CD4-positive, alpha-beta T cell (primary cell): ENCODE data around the gene SEC62. TPM values are rescaled to one million over a fixed set of nuclear protein-coding genes. Genes with fewer than 3 reads are reported as not detected.
"Not testable (repeated sequence)": the region's sequence is repeated elsewhere in the genome, so short reads cannot be mapped to it uniquely, and the experiment has no call there.

Source experiments
- ATAC-seq: fragments of 200-7000 bp; cut with Tn5 transposase; one replicate; pipeline ENCODE4 v1.10.0; 2022; ENCODE audit warnings: mild to moderate bottlenecking; ENCODE audit not compliant: poor library complexity
- CTCF ChIA-PET: fragments of 350-600 bp; sonication (Branson Sonifier 250); formaldehyde crosslinking; loops from one replicate; lab custom pipeline; 2021; ENCODE audit warnings: antibody characterized with exemption, inconsistent platforms; lab: Charles Lee
- POLR2A ChIA-PET: fragments of 350-600 bp; sonication (Branson Sonifier 250); formaldehyde crosslinking; loops from one replicate; lab custom pipeline; 2021; ENCODE audit warnings: antibody characterized with exemption, inconsistent platforms; lab: Charles Lee
- DNase-seq, 14 experiments: peaks; one replicate each; pipeline ENCODE4 v3.0.0-alpha.2; 2013 to 2020; ENCODE audit warnings: mixed read lengths in 2 of 14
- H3K27ac ChIP-seq, 2 donors: one replicate each; pipeline versions ENCODE4 v1.5.1 to v1.7.0; 2013; ENCODE audit warnings: low read length in 2 of 2, low read depth in 1 of 2, mild to moderate bottlenecking in 1 of 2
- H3K27me3 ChIP-seq, 2 experiments: 1 replicate in 1 of 2; 2 replicates in 1 of 2; pipeline versions ENCODE4 v1.6.1 to v1.7.0; 2013; ENCODE audit warnings: low read length in 2 of 2, control low read depth in 1 of 2, mild to moderate bottlenecking in 1 of 2, moderate library complexity in 1 of 2; ENCODE audit not compliant: insufficient read depth in 2 of 2, control insufficient read depth in 1 of 2
- H3K36me3 ChIP-seq: one replicate; pipeline ENCODE4 v1.6.1; 2013; ENCODE audit warnings: low read length, control low read depth; ENCODE audit not compliant: insufficient read depth
- H3K4me1 ChIP-seq: one replicate; pipeline ENCODE4 v1.6.1; 2013; ENCODE audit warnings: low read length, control low read depth; ENCODE audit not compliant: insufficient read depth
- H3K4me3 ChIP-seq: one replicate; pipeline ENCODE4 v1.5.1; 2013; ENCODE audit warnings: mild to moderate bottlenecking, low read length, moderate library complexity
- H3K9me3 ChIP-seq, 2 experiments: 1 replicate in 1 of 2; 2 replicates in 1 of 2; pipeline versions ENCODE4 v1.6.1 to v1.7.0; 2013; ENCODE audit warnings: low read length in 2 of 2, mild to moderate bottlenecking in 2 of 2, control low read depth in 1 of 2, moderate library complexity in 1 of 2; ENCODE audit not compliant: control insufficient read depth in 1 of 2, insufficient read depth in 1 of 2
- H3K27ac Mint-ChIP-seq: one replicate; pipeline ENCODE4 v1.8.0; 2020; ENCODE audit warnings: mixed read lengths
- H3K27me3 Mint-ChIP-seq: one replicate; pipeline ENCODE4 v1.8.0; 2021; ENCODE audit warnings: mixed read lengths
- H3K36me3 Mint-ChIP-seq: one replicate; pipeline ENCODE4 v1.8.0; 2021; ENCODE audit warnings: low read depth, mixed read lengths
- H3K4me1 Mint-ChIP-seq: one replicate; pipeline ENCODE4 v1.8.0; 2021; ENCODE audit warnings: low read depth, mixed read lengths
- H3K4me3 Mint-ChIP-seq: one replicate; pipeline ENCODE4 v1.8.0; 2020; ENCODE audit warnings: mild to moderate bottlenecking, mixed read lengths
- H3K9me3 Mint-ChIP-seq: one replicate; pipeline ENCODE4 v1.8.0; 2020; ENCODE audit warnings: mixed read lengths
- CTCF ChIP-seq: fragments of 200-600 bp; IDR thresholded peaks from one replicate; pipeline ENCODE4 v1.8.0; 2022; ENCODE audit warnings: antibody characterized with exemption, mild to moderate bottlenecking
- intact Hi-C, 2 experiments: fragments of 100-400 bp; cut with DNase I in 1 of 2; cut with micrococcal nuclease in 1 of 2; formaldehyde crosslinking; loops; one replicate each; pipeline versions ENCODE4 v1.15.1 to v1.9.0; 2023 to 2025; cut with DNase I, micrococcal nuclease
- total RNA-seq, 174 experiments: library from RNA in 2 of 174; stranded (reverse) in 2 of 174; gene quantifications; one replicate each; pipeline ENCODE4 v1.2.3 and lab custom pipeline; 2021 to 2026

The SEC62 gene
- total RNA-seq, 2 experiments from 2014 or later = 113 to 117 TPM

GRCh38 chr3:170012683-170013400 lies 46.2 kb downstream of the SEC62 start:
- H3K4me3 ChIP-seq = no peak overlapping the region
- H3K36me3 ChIP-seq = no peaks in the 10 kb centered on the region
- DNase-seq = no peak
- no peaks in the 10 kb centered on the region for H3K4me1 ChIP-seq
- no peaks in the 10 kb centered on the region for H3K9me3 Mint-ChIP-seq
- no peak overlapping the region for H3K4me3 Mint-ChIP-seq
- no peaks in the 10 kb centered on the region for H3K27me3 Mint-ChIP-seq
- H3K27ac ChIP-seq = no peak overlapping the region
- no peak overlapping the region for H3K27ac Mint-ChIP-seq
- ATAC-seq = no peak
- H3K36me3 Mint-ChIP-seq = no peaks in the 10 kb centered on the region
- CTCF ChIA-PET = no interaction called here
- H3K27me3 ChIP-seq = no peaks in the 10 kb centered on the region
- intact Hi-C loops = no loop called here
- POLR2A ChIA-PET = interaction anchor here (0.6 kb wide), 1 partner anchor 18 kb away, joined by 3 read pairs; no protein-coding TSS in a partner anchor
- no peak for TF ChIP-seq CTCF
- H3K4me1 Mint-ChIP-seq = peaks cover 12% of the 10 kb centered on the region
- H3K9me3 ChIP-seq = no peaks in the 10 kb centered on the region

- no peaks in the 10 kb centered on the region for H3K9me3 Mint-ChIP-seq
- peaks cover 5% of the 10 kb centered on the region for H3K4me1 ChIP-seq
- no peak overlapping the region for H3K27ac ChIP-seq
- H3K9me3 ChIP-seq = no peaks in the 10 kb centered on the region
- H3K27ac Mint-ChIP-seq = no peak overlapping the region
- H3K4me3 ChIP-seq = no peak overlapping the region
- intact Hi-C loops = no loop called here
- POLR2A ChIA-PET = interaction anchor here (1.6 kb wide), 1 partner anchor 13 kb away, joined by 5 read pairs; no protein-coding TSS in a partner anchor
- no peaks in the 10 kb centered on the region for H3K27me3 ChIP-seq
- H3K36me3 ChIP-seq = no peaks in the 10 kb centered on the region
- no peak for DNase-seq
- H3K4me3 Mint-ChIP-seq = no peak overlapping the region
- no peaks in the 10 kb centered on the region for H3K27me3 Mint-ChIP-seq
- H3K4me1 Mint-ChIP-seq = peaks cover 11% of the 10 kb centered on the region
- ATAC-seq = no peak
- no peaks in the 10 kb centered on the region for H3K36me3 Mint-ChIP-seq
- CTCF ChIA-PET = no interaction called here
- no peak for TF ChIP-seq CTCF
Measured at GRCh38 chr3:170016057-170016456, 49.5 kb downstream of the SEC62 start.

GRCh38 chr3:170019306-170019705 lies 52.7 kb downstream of the SEC62 start:
- H3K9me3 ChIP-seq, H3K4me3 ChIP-seq, H3K4me1 ChIP-seq, intact Hi-C loops, H3K36me3 Mint-ChIP-seq, DNase-seq, H3K27ac ChIP-seq, H3K27me3 Mint-ChIP-seq, ATAC-seq, H3K36me3 ChIP-seq, CTCF ChIA-PET, H3K27ac Mint-ChIP-seq, H3K4me3 Mint-ChIP-seq, H3K9me3 Mint-ChIP-seq, H3K27me3 ChIP-seq: not testable (repeated sequence)
- H3K4me1 Mint-ChIP-seq = peaks cover 18% of the 10 kb centered on the region
- POLR2A ChIA-PET = interaction anchor here (3.3 kb wide), 1 partner anchor 52 kb away, joined by 12 read pairs; the partner anchor contains the start of gene SEC62
